Right lobe of liver (tissue), 4 donors: Measurements from ENCODE around the gene GRB2.

ENCODE experiments used
- CTCF ChIP-seq, 4 donors: fragments of 200-600 bp in 3 of 4; fragments of 450-650 bp in 1 of 4; IDR thresholded peaks; one replicate each; pipeline versions ENCODE4 v1.5.1 to v1.8.0; 2016 to 2022; ENCODE audit warnings: antibody characterized with exemption in 4 of 4, mild to moderate bottlenecking in 2 of 4
- POLR2A ChIP-seq: fragments of 450-650 bp; IDR thresholded peaks from one replicate; pipeline ENCODE4 v1.6.1; 2017; ENCODE audit warnings: antibody characterized with exemption, mild to moderate bottlenecking
- donor health status: DM: no; HTN: no; CAD: no.
- donor health status: DM: no; HTN: no; CAD: no.
- donor health status: DM: no; HTN: yes; CAD: no.

- TF ChIP-seq CTCF (IDR thresholded peaks at IDR 0.05), result no peak
- no peak for TF ChIP-seq POLR2A
These were observed 117.1 kb downstream of the GRB2 start for GRCh38 chr17:75288359-75288758.
